HEK293 (cell line): ENCODE data around the gene TRPC4.

Experiments used
- CTCF ChIA-PET: fragments of 350-600 bp; formaldehyde crosslinking; extraction: SDS; loops from one replicate; lab custom pipeline; 2021; ENCODE audit warnings: antibody characterized with exemption; lab: Yijun Ruan, JAX
- POLR2A ChIA-PET: fragments of 300-600 bp; formaldehyde crosslinking; extraction: SDS; loops from one replicate; lab custom pipeline; 2020; ENCODE audit warnings: antibody characterized with exemption, inconsistent platforms; lab: Yijun Ruan, JAX
- H3K27ac ChIP-seq: fragments of 200-500 bp; sonication (Bioruptor generic); 2 replicates; pipeline ENCODE4 v1.5.1; 2014; ENCODE audit warnings: low read depth, low read length, control low read depth, inconsistent platforms; ENCODE audit errors: extremely low read depth
- H3K36me3 ChIP-seq, 2 experiments: fragments of 200-500 bp in 1 of 2; sonication (Bioruptor generic) in 1 of 2; 1 replicate in 1 of 2; 2 replicates in 1 of 2; pipeline ENCODE4 v1.5.1; 2014 to 2017; ENCODE audit warnings: inconsistent platforms in 2 of 2, low read length in 2 of 2; ENCODE audit not compliant: control insufficient read depth in 2 of 2, insufficient read depth in 1 of 2
- H3K4me1 ChIP-seq: fragments of 200-500 bp; sonication (Bioruptor generic); 2 replicates; pipeline ENCODE4 v1.5.1; 2014; ENCODE audit warnings: mild to moderate bottlenecking, low read length, inconsistent platforms; ENCODE audit not compliant: control insufficient read depth, insufficient read depth
- H3K4me3 ChIP-seq: 2 replicates; pipeline ENCODE4 v1.5.1; 2011; ENCODE audit warnings: low read depth, mild to moderate bottlenecking, control low read depth, low read length, moderate library complexity
- H3K9me3 ChIP-seq: fragments of 200-500 bp; sonication (Bioruptor generic); 2 replicates; pipeline ENCODE4 v1.5.1; 2014; ENCODE audit warnings: low read depth, low read length, inconsistent platforms; ENCODE audit not compliant: control insufficient read depth, insufficient read depth
- GLI4 ChIP-seq: fragments of 450-650 bp; formaldehyde crosslinking; IDR thresholded peaks from 2 replicates; pipeline ENCODE4 v1.5.1; 2016; ENCODE audit warnings: missing biosample characterization, missing genetic modification characterization
- KLF1 ChIP-seq: fragments of 450-650 bp; formaldehyde crosslinking; IDR thresholded peaks from 2 replicates; pipeline ENCODE4 v1.5.1; 2016; ENCODE audit warnings: missing biosample characterization, missing genetic modification characterization
- KLF7 ChIP-seq: fragments of 450-650 bp; formaldehyde crosslinking; IDR thresholded peaks from 2 replicates; pipeline ENCODE4 v1.5.1; 2016; ENCODE audit warnings: missing biosample characterization, missing genetic modification characterization, borderline replicate concordance
- SP3 ChIP-seq: fragments of 450-650 bp; formaldehyde crosslinking; IDR thresholded peaks from 2 replicates; pipeline ENCODE4 v1.5.1; 2016; ENCODE audit warnings: missing biosample characterization, missing genetic modification characterization
- SP7 ChIP-seq: fragments of 450-650 bp; formaldehyde crosslinking; IDR thresholded peaks from 2 replicates; pipeline ENCODE4 v1.5.1; 2016; ENCODE audit warnings: missing biosample characterization, missing genetic modification characterization
- ZNF138 ChIP-seq: fragments of 450-650 bp; formaldehyde crosslinking; IDR thresholded peaks from 2 replicates; pipeline ENCODE4 v1.5.1; 2016; ENCODE audit warnings: missing biosample characterization, missing genetic modification characterization, borderline replicate concordance
- ZNF211 ChIP-seq: fragments of 450-650 bp; formaldehyde crosslinking; IDR thresholded peaks from 2 replicates; pipeline ENCODE4 v1.5.1; 2016; ENCODE audit warnings: low read depth, missing biosample characterization, missing genetic modification characterization
- ZNF248 ChIP-seq: fragments of 450-650 bp; formaldehyde crosslinking; IDR thresholded peaks from 2 replicates; pipeline ENCODE4 v1.5.1; 2017; ENCODE audit warnings: missing biosample characterization, missing genetic modification characterization
- ZNF311 ChIP-seq: fragments of 450-650 bp; formaldehyde crosslinking; IDR thresholded peaks from 2 replicates; pipeline ENCODE4 v1.5.1; 2017; ENCODE audit warnings: missing biosample characterization, missing genetic modification characterization, borderline replicate concordance
- ZNF354C ChIP-seq: fragments of 450-650 bp; formaldehyde crosslinking; IDR thresholded peaks from 2 replicates; pipeline ENCODE4 v1.5.1; 2016; ENCODE audit warnings: missing biosample characterization, missing genetic modification characterization, low read depth, borderline replicate concordance
- ZNF521 ChIP-seq: fragments of 450-650 bp; formaldehyde crosslinking; IDR thresholded peaks from 2 replicates; pipeline ENCODE4 v1.5.1; 2017; ENCODE audit warnings: missing biosample characterization, mild to moderate bottlenecking, missing genetic modification characterization
- ZNF677 ChIP-seq: fragments of 450-650 bp; IDR thresholded peaks from 2 replicates; pipeline ENCODE4 v1.5.0; 2018; ENCODE audit warnings: missing biosample characterization, mild to moderate bottlenecking, missing genetic modification characterization, moderate library complexity
- ZNF843 ChIP-seq: fragments of 450-650 bp; formaldehyde crosslinking; IDR thresholded peaks from 2 replicates; pipeline ENCODE4 v1.5.1; 2016; ENCODE audit warnings: missing biosample characterization, missing genetic modification characterization
- ZSCAN16 ChIP-seq: fragments of 450-650 bp; formaldehyde crosslinking; IDR thresholded peaks from 2 replicates; pipeline ENCODE4 v1.5.1; 2016; ENCODE audit warnings: missing biosample characterization, missing genetic modification characterization
- TF ChIP-seq, protein P1 (sequence below): fragments of 450-650 bp; formaldehyde crosslinking; IDR thresholded peaks from 2 replicates; pipeline ENCODE4 v1.5.1; 2016; ENCODE audit warnings: missing biosample characterization, missing genetic modification characterization, low read depth
- TF ChIP-seq, protein P2 (sequence below): fragments of 450-650 bp; formaldehyde crosslinking; IDR thresholded peaks from 2 replicates; pipeline ENCODE4 v1.5.1; 2016; ENCODE audit warnings: missing biosample characterization, missing genetic modification characterization
- TF ChIP-seq, protein P3 (sequence below): fragments of 450-650 bp; formaldehyde crosslinking; IDR thresholded peaks from 2 replicates; pipeline ENCODE4 v1.5.1; 2017; ENCODE audit warnings: missing biosample characterization, mild to moderate bottlenecking, missing genetic modification characterization, moderate library complexity
- TF ChIP-seq, protein P4 (sequence below): fragments of 450-650 bp; formaldehyde crosslinking; IDR thresholded peaks from 2 replicates; pipeline ENCODE4 v1.5.1; 2017; ENCODE audit warnings: missing biosample characterization, missing genetic modification characterization

Gene TRPC4

DNA sequence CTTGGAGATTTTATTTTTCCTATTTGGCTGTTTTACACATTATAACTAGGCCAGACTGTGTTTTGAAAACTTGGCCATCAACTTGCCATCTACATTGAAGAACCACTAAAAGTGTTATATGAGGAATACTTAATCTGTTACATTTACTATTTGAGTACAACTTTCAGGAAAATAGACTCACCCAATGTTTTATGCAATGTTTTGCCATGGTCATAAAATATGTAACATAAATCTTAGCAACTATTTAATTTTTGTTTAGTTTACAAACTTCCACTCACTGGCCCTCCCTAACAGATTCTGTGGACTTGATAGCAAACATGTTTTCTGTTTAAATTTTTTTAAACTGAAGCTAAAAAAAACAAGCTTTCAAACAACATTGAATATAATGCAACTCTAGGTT is 23.7 kb upstream of the TRPC4 start:
- no peak for TF ChIP-seq KLF1 (tag by site-specific recombination)
- TF ChIP-seq, protein P1, sequence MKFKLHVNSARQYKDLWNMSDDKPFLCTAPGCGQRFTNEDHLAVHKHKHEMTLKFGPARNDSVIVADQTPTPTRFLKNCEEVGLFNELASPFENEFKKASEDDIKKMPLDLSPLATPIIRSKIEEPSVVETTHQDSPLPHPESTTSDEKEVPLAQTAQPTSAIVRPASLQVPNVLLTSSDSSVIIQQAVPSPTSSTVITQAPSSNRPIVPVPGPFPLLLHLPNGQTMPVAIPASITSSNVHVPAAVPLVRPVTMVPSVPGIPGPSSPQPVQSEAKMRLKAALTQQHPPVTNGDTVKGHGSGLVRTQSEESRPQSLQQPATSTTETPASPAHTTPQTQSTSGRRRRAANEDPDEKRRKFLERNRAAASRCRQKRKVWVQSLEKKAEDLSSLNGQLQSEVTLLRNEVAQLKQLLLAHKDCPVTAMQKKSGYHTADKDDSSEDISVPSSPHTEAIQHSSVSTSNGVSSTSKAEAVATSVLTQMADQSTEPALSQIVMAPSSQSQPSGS (tag by site-specific recombination): no peak
- no peak for TF ChIP-seq SP7 (tag by site-specific recombination)
- no peak for TF ChIP-seq ZNF354C (tag by site-specific recombination)
- TF ChIP-seq ZNF311 (tag by site-specific recombination): no peak
- TF ChIP-seq, protein P2, sequence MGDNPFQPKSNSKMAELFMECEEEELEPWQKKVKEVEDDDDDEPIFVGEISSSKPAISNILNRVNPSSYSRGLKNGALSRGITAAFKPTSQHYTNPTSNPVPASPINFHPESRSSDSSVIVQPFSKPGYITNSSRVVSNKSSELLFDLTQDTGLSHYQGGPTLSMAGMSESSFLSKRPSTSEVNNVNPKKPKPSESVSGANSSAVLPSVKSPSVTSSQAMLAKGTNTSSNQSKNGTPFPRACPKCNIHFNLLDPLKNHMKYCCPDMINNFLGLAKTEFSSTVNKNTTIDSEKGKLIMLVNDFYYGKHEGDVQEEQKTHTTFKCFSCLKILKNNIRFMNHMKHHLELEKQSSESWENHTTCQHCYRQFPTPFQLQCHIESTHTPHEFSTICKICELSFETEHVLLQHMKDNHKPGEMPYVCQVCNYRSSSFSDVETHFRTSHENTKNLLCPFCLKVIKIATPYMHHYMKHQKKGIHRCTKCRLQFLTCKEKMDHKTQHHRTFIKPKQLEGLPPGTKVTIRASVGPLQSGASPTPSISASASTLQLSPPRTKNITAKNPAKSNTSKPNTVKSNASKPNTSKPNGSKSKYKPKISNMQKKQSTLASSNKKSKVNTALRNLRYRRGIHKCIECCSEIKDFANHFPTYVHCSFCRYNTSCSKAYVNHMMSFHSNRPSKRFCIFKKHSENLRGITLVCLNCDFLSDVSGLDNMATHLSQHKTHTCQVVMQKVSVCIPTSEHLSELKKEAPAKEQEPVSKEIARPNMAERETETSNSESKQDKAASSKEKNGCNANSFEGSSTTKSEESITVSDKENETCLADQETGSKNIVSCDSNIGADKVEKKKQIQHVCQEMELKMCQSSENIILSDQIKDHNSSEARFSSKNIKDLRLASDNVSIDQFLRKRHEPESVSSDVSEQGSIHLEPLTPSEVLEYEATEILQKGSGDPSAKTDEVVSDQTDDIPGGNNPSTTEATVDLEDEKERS (tag by site-specific recombination): no peak
- TF ChIP-seq ZNF843 (tag by site-specific recombination): no peak
- no peak for TF ChIP-seq ZNF521 (tag by site-specific recombination)
- TF ChIP-seq SP3: no peak
- TF ChIP-seq ZNF138 (tag by site-specific recombination): no peak
- no peak for TF ChIP-seq ZNF211 (tag by site-specific recombination)
- no peak for TF ChIP-seq ZSCAN16 (tag by site-specific recombination)
- H3K9me3 ChIP-seq: no peaks in the 10 kb centered on the region
- ChIA-PET POLR2A (no interaction called here), CTCF (no interaction called here)
- no peak overlapping the region for H3K27ac ChIP-seq
- H3K4me1 ChIP-seq: no peaks in the 10 kb centered on the region
- no peak overlapping the region for H3K4me3 ChIP-seq
- H3K36me3 ChIP-seq: no peaks in the 10 kb centered on the region

DNA sequence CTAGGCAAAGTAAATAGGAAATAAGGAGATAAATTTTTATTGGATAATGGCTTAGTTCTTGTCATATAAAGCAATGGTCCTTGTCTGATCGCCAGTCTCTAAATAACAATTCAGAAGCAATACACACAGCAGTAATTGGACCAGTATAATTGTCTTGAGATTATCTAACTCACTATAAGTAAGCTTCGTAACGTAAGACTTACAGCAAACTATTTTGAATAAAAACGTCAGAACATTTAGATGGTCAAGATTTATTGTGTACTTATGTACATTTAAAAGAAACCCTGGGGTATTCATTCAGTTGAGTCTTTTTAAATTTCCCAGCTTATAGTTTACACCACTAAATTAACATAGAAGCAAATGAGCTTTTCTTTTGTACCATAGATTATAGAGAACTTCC is 20.2 kb upstream of the TRPC4 start:
- no peaks in the 10 kb centered on the region for H3K4me1 ChIP-seq
- ChIA-PET CTCF (no interaction called here), POLR2A (no interaction called here)
- H3K4me3 ChIP-seq: no peak overlapping the region
- TF ChIP-seq, protein P3, sequence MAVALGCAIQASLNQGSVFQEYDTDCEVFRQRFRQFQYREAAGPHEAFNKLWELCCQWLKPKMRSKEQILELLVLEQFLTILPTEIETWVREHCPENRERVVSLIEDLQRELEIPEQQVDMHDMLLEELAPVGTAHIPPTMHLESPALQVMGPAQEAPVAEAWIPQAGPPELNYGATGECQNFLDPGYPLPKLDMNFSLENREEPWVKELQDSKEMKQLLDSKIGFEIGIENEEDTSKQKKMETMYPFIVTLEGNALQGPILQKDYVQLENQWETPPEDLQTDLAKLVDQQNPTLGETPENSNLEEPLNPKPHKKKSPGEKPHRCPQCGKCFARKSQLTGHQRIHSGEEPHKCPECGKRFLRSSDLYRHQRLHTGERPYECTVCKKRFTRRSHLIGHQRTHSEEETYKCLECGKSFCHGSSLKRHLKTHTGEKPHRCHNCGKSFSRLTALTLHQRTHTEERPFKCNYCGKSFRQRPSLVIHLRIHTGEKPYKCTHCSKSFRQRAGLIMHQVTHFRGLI (tag by site-specific recombination): no peak
- TF ChIP-seq SP7 (tag by site-specific recombination): no peak
- no peak for TF ChIP-seq KLF7
- TF ChIP-seq, protein P4, sequence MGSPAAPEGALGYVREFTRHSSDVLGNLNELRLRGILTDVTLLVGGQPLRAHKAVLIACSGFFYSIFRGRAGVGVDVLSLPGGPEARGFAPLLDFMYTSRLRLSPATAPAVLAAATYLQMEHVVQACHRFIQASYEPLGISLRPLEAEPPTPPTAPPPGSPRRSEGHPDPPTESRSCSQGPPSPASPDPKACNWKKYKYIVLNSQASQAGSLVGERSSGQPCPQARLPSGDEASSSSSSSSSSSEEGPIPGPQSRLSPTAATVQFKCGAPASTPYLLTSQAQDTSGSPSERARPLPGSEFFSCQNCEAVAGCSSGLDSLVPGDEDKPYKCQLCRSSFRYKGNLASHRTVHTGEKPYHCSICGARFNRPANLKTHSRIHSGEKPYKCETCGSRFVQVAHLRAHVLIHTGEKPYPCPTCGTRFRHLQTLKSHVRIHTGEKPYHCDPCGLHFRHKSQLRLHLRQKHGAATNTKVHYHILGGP (tag by site-specific recombination): no peak
- no peak for TF ChIP-seq ZNF248 (tag by site-specific recombination)
- no peak for TF ChIP-seq GLI4 (tag by site-specific recombination)
- no peak for TF ChIP-seq ZNF677
- TF ChIP-seq, all 188 proteins: peak for 0
- no peaks in the 10 kb centered on the region for H3K36me3 ChIP-seq
- no peaks in the 10 kb centered on the region for H3K9me3 ChIP-seq
- no peak overlapping the region for H3K27ac ChIP-seq
